ENCODE measurements around the gene KDM2B.

The KDM2B gene

GRCh38 chr12:121543786-121544185, 37.0 kb downstream of the KDM2B start:
- no peak for DNase-seq (ENCODE audit: low read depth in 2 of 2)
- no peak overlapping the region for H3K4me3 ChIP-seq (replicated peaks in 1 of 2; ENCODE audit: low read depth in 2 of 2, low read length in 2 of 2)
- TF ChIP-seq, protein P1, sequence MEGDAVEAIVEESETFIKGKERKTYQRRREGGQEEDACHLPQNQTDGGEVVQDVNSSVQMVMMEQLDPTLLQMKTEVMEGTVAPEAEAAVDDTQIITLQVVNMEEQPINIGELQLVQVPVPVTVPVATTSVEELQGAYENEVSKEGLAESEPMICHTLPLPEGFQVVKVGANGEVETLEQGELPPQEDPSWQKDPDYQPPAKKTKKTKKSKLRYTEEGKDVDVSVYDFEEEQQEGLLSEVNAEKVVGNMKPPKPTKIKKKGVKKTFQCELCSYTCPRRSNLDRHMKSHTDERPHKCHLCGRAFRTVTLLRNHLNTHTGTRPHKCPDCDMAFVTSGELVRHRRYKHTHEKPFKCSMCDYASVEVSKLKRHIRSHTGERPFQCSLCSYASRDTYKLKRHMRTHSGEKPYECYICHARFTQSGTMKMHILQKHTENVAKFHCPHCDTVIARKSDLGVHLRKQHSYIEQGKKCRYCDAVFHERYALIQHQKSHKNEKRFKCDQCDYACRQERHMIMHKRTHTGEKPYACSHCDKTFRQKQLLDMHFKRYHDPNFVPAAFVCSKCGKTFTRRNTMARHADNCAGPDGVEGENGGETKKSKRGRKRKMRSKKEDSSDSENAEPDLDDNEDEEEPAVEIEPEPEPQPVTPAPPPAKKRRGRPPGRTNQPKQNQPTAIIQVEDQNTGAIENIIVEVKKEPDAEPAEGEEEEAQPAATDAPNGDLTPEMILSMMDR (IDR thresholded peaks at IDR 0.05; ENCODE audit: low read depth, low read length) = no peak

DNA sequence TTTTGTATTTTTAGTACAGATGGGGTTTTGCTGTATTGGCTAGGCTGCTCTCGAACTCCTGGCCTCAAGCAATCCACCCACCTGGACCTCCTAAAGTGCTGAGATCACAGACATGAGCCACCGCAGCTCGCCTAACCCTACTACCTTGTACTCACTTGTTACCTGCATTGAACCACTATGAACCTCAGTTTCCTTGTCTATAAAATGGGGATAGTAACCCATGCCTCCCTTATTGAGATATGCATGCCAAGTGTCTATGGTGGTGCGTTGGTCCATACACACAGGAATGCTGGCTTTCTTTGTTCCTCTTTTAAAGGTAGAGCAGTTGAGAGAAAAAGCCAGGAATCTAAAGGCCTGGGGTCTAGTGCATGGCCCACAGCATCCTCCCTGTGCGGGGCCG, 40.9 kb downstream of the KDM2B start:
- no peak for DNase-seq (ENCODE audit: low read depth in 2 of 2)
- TF ChIP-seq, protein P1 (IDR thresholded peaks at IDR 0.05; ENCODE audit: low read depth, low read length) = no peak
- no peak overlapping the region for H3K4me3 ChIP-seq (replicated peaks in 1 of 2; ENCODE audit: low read depth in 2 of 2, low read length in 2 of 2)

- no peak for DNase-seq (ENCODE audit: low read depth in 2 of 2)
- H3K4me3 ChIP-seq (replicated peaks in 1 of 2; ENCODE audit: low read depth in 2 of 2, low read length in 2 of 2) = no peak overlapping the region
- TF ChIP-seq, protein P1 (IDR thresholded peaks at IDR 0.05; ENCODE audit: low read depth, low read length) = no peak
These were observed 42.1 kb downstream of the KDM2B start for GRCh38 chr12:121538699-121539061.

DNA sequence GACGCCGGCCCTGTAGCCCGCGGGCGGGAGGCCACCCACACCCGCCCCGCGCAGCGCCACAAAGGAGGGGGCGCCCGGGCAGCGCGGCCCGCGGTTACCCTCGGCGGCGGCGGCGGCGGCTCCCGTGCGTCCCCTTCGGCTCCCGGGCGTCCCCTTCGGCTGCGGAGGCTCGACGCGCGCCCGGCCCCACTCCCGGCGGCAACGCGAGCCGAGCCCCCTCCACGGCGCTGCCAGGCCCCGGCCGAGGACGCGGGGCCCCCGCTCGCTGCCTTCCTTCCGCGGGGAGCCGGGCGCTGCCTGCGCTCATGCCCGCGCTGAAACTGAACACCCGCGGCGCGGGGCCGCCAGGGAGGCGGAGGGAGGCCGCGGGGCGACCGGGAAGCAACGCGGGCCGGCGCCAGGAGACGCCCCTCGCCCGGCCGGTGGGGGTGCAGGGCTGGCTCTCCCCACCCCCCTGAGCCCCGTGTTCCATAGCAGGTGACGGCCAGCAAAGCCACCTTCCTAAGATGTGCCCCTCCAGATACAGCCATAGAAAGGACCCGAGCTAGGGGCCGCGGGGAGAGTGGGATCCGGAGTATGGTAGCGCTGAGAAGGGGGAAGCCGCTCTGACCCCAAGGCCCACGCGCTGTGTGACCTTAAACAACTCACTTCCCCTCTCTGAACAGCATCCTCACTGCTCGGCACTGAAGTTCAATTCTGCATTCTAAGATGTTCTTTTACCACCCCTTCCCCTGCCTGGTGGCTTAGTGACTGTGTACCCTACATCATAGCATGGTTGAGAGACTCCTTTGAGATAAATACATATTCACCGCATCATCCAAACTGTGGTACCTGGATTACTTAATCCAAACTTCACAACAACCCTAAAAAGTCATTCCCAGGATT, 42.8 kb downstream of the KDM2B start:
- TF ChIP-seq, protein P1 (IDR thresholded peaks at IDR 0.05; ENCODE audit: low read depth, low read length) = no peak
- DNase-seq (ENCODE audit: low read depth in 2 of 2) = no peak
- peak overlapping the region; percentile 35 to 48 for H3K4me3 ChIP-seq (replicated peaks in 1 of 2; ENCODE audit: low read depth in 2 of 2, low read length in 2 of 2)

- peak overlapping the region; percentile 35 to 48 for H3K4me3 ChIP-seq (replicated peaks in 1 of 2; ENCODE audit: low read depth in 2 of 2, low read length in 2 of 2)
- TF ChIP-seq, protein P1 (IDR thresholded peaks at IDR 0.05; ENCODE audit: low read depth, low read length) = no peak
- DNase-seq (ENCODE audit: low read depth in 2 of 2) = peak; percentile 59 to 83
These were observed 43.7 kb downstream of the KDM2B start for GRCh38 chr12:121536899-121537813.

DNA sequence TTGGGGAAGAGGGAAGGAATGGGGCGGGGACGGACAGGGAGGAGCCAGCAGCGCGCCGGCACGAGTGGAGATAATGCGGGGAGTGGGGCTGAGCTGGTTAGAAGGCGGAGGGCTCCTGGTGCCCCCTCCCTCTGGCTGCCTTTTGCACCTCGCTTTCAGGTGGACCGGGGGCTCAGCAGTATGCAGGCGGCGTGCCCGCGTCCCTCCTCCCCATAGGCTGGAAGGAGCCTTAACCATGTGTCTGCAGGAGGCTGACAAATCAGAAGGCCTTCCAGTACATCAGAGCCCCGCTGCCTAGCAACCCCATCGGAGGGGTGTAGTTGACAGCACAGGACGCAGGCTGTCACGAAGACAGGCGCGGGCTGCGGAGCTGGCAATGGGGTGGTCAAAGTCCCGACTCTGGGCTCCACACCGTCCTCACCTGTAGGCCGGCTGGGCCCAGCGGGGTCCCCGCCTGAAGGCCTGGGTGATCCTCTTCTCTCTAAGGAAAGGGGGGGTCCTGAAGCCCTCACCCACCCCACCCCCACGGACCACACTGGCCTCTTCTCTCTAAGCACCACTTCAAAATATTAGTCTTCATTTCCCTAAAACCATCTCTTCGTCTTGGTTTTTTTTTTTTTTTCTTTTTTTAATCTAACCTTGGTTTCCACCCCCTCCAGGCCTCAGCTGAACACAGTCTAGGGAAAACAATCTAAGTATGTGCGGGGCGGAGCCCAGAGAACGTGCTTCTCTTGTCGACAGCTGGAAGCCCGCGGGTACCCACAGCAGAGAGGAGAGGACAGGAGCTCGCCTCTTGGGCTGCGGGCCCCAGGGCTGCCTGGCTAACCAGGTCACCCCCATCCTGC, 44.5 kb downstream of the KDM2B start:
- DNase-seq (ENCODE audit: low read depth in 2 of 2) = peak; percentile 79 to 86
- H3K4me3 ChIP-seq (replicated peaks in 1 of 2; ENCODE audit: low read depth in 2 of 2, low read length in 2 of 2) = peak overlapping the region; percentile 39 to 48
- TF ChIP-seq, protein P1 (IDR thresholded peaks at IDR 0.05; ENCODE audit: low read depth, low read length) = no peak

Measured in cardiac fibroblast (primary cell).